Measurements from ENCODE around the gene FAM169A. TPM values are rescaled to one million over a fixed set of nuclear protein-coding genes. Genes with fewer than 3 reads are reported as not detected.
"Not testable (repeated sequence)": the region's sequence is repeated elsewhere in the genome, so short reads cannot be mapped to it uniquely, and the experiment has no call there.

Gene FAM169A
- total RNA-seq, 1 experiment from 2014 or later: 0.36 TPM

DNA sequence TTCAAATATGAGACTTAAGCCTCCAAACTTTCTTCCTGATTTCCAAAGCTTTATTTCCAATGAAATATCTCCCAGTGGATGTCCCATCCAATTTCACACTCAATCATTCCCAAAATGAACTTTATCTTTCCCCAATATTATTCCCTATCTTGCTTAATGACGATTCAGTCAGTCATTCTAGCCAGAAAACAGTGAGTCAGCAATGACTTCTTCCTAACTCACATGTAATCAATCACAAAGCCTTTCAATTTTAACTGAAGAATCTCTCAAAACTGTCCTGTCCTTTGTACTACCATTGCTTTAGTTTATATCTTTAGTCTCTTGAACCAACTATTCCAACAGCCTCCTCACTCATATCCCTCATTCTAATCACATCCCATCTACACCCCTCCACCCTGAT, 64.2 kb downstream of the FAM169A start:
- DNase-seq (ENCODE audit: low read depth): no peak

DNA sequence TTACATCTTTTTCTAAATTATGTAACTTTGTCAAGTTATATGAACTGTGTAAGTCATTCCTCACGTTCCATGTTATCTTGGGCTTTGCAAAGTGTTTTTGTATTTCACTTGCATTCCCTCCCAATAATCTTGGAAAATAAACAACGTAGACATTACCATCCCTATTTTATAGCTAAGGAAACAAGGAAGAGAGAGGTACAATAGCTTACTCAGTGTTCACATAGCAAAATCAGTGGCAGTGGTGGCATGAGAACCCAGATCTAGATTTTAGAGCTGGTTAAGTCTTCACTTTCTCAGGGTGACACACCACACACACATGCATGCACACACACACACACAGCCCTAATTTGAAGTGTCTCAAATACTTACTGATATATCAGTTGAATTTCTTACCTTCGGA, 65.0 kb downstream of the FAM169A start:
- DNase-seq (ENCODE audit: low read depth): no peak

DNA sequence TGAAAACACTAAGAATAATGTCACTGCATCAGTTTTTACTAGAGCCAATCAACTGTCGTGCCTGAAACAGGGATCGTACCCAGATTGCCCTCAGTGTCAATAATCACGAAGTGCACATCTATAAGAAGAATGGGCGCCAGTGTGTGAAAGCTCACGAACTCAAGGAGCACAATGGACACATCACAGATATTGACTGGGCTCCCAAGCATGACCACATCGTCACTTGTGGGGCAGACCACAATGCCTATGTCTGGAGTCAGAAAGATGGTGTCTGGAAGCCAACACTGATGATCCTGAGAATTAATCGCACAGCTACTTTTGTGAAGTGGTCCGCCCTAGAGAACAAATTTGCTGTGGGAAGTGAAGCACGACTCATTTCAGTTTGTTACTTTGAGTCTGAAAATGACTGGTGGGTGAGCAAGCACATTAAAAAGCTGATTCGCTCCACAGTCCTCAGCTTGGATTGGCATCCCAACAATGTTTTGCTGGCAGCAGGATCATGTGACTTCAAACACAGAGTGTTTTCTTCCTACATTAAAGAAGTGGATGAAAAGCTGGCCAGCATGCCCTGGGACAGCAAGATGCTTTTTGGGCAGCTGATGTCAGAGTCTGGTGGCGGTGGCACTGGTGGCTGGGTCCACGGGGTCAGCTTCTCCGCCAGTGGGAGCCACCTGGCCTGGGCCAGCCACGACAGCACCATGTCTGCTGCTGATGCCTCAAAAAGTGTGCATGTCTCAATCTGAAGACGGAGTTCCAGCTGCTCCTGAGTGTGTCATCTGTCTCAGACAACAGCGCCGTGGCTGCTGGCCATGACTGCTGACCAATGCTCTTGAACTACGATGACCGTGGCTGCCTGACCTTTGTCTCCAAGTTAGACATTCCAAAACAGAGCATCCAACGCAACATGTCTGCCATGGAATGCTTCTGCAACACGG, 66.9 kb downstream of the FAM169A start:
- DNase-seq (ENCODE audit: low read depth): no peak

DNA sequence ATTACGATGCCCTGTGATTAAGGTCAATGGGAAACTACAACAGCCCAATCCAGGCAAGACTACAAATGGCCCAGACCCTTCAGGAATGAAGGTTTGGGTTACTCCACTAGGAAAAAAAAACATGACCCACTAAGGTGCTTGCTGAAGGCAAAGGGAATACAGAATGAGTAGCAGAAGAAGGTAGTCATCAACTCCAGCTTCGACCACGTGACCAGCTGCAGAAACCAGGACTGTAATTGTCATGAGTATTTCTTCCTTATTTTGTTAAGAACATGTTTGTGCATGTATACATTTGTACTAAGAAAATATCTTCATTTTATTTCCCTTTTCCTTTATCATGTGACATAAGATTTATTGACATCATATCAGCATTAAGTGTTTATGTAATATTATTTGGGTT, 74.5 kb downstream of the FAM169A start:
- not testable (repeated sequence) for DNase-seq (ENCODE audit: low read depth)

DNA sequence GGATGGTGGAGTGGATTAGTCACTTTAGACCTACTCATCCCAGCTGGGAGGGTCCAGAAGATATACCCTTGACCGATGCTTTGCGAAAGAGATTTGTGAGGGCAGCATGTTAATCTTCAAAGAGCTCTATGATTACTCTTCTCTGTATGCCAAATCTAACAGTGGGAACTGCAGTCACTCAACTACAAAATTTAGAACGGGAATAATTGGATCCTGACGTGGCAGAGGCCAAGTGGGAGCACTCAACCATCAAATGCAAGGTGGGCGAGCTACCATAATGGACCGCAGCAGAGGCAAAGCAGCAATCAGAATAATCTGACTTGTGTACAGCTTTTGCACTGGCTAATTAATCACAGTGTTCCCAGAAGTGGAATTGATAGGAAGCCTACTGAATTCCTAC, 78.8 kb downstream of the FAM169A start:
- DNase-seq (ENCODE audit: low read depth): no peak

DNA sequence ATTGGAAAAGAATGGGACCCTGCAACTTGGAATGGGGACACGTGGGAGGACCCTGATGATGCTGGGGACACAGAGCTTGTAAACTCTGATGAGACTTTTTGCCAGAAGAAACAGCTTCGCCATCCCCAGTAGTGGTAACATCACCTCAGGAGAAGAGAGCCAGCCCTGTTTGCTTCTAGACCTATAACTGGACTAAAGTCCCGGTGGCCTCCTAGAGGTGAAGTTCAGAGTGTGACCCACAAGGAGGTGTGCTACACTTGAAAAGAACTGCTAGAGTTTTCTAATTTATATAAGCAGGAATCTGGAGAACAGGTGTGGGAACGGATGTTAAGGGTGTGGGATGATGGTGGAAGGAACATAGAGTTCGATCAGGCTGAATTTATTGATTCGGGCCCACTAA, 79.3 kb downstream of the FAM169A start:
- no peak for DNase-seq (ENCODE audit: low read depth)

DNA sequence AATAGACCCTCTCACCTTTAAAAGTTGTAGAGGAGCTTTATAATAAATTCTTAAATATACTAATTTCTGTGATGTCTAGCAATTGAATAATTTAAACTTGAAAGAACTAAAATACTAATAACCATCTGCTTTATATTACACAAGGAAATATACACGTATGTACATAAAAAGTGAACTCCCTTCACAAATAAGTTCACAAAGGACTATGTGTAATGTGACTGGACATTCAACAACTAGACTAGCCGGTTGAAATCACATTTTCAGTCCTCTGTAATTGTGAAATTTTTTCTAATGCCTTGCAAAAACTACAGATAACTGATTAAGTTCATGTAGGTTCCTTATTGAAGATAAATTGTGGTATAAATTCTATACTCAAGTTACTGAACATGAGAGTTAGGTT, 87.6 kb downstream of the FAM169A start:
- no peak for DNase-seq (ENCODE audit: low read depth)

DNA sequence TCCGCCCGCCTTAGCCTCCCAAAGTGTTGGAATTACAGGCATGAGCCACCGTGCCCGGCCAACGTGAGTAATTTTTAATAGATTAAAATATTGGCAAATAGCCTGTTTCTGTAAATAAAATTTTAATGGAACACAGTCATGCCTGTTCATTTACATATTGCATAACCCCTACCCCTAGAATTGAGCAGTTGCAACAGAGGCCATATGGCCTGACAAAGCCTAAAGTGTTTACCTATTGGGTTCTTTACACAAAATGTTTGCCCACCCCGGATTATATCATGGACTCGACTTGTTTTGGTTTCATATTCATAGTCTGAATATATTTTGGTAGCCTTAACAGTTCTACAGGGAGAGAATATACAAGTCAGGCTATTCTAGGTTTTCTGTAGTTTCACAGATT, 93.8 kb downstream of the FAM169A start:
- DNase-seq (ENCODE audit: low read depth): no peak

DNA sequence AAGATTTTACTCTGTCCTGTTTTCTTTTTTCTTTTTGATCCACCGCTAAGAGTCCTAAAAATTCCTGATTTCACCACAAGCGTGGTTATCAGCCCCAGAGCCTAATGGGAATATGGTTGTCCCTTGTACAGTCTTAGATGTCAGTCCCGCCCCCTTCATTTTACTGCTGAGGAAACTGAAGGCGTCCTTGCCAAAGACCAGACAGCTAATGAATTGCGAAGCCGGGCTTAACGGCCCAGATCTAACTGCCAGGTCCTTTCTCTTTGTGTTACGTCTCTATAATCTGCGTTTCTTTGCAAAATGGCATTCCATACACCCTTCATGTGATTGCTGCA, 98.6 kb downstream of the FAM169A start:
- peak; percentile 44 for DNase-seq (ENCODE audit: low read depth)

DNA sequence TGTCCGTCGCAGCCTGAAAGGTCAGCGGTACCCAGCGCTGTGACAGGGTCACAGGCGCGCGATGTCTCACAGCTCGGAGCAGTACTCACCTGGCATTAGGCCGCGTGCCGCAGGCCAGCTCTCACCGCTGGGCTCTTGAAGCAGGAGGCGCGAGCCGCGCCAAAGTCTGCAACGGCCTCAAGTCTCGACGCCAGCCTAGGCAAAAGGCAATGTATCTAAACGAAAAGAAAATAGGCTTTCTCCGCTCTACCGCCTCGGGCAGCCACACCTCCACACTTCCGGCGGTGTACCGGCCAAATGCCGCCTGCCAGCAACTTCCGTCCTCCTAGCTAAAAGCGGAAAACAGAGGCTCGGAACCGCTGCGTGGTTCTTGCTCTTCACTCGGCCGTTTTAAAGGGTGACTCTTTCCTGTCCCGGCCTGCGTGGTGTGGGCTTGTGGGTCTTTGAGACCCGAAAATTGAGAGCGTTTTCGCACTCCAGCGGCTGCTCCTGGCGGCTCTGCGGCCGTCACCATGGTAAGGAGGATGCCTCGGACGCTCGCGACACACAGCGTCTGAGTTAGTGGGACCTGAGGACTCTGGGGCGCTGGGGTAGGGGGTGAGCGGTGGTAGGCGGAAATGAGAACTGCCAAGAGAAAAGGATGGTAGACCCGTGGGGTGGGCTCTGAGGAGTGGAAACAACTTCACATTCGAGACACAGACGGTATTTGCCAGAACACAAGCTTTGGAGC, 99.2 kb downstream of the FAM169A start, which contains the start of the genes GFM2 and NSA2:
Gene GFM2, minus strand, starts transcription at position 269 of the 730 bp plus-strand sequence. CDS start 3,375 bp downstream, outside the sequence.
Gene NSA2, plus strand, starts transcription at position 401 of the 730 bp plus-strand sequence. Its CDS starts 112 bp downstream, at position 513.
- peak; percentile 90 for DNase-seq (ENCODE audit: low read depth)

DNA sequence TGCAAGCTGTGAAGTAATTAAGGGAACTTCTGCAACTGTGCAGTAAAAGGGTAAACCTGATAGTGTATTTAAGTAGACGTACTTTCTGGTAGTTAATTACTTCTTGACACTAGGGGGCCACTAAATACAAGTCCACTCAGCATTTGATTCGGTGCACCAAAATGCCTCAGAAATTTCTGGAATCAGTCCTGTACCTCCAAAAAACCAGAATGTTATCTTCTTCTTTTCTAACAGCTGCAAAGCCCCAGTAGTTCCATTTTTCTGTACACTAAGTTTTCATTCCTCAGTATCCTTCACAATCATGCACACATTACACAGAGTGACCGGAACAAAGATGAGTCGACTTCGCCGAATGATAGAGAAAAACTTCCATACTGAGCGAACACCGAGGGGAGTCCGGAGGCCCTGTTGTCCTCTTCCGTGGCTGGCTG, 99.8 kb downstream of the FAM169A start:
- no peak for DNase-seq (ENCODE audit: low read depth)

DNA sequence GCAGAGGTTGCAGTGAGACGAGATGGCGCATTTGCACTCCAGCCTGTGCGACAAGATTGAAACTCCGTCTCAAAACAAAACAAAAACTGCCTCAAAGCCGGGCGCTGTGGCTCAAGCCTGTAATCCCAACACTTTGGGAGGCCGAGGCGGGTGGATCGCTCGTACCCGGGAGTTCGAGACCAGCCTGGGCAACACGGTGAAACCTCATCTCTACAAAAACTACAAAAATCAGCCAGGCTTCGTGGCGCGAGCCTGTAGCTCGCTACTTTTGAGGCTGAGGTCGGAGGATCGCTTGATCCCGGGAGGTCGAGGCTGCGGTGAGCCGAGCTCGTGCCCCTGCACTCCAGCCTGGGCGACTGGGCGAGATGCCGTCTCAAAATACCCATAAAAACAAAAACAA, 100.3 kb downstream of the FAM169A start:
- no peak for DNase-seq (ENCODE audit: low read depth)

DNA sequence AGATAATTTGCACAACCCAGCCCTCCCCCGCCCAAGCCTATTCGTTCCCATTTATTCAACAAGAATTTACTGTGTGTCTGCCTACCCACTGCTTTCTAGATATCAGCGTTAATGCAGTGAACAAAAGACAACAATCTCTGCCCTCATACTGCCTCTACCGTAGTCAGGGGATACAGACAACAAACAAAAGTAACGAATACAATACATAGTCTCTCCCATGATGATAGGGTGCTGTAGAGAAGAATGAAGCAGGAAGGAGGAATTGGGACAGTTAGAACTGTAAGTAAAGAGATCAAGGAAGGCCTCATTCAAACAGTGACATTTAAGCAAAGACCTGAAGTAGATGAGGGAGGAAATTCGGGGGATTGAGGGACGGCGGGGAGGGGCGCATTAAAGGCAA, 101.0 kb downstream of the FAM169A start:
- DNase-seq (ENCODE audit: low read depth): peak; percentile 24

DNA sequence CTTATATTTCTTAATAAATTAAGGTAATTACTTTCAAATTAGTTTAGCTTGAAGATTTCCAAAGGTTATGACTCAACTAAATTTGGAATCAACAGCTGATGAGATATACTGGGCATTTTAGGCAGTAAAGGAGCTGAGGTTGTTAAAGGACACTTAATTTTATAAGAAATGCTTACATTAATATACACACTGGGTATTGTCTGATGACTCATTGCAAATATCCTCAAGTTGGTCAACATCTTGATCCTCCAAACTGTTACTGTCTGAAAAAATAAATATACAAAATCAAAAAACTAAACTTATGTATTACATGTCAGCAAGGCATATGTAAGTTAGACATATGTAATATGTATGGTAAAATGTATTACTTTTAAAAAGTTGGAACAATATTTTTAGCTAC, 102.7 kb downstream of the FAM169A start:
- no peak for DNase-seq (ENCODE audit: low read depth)

DNA sequence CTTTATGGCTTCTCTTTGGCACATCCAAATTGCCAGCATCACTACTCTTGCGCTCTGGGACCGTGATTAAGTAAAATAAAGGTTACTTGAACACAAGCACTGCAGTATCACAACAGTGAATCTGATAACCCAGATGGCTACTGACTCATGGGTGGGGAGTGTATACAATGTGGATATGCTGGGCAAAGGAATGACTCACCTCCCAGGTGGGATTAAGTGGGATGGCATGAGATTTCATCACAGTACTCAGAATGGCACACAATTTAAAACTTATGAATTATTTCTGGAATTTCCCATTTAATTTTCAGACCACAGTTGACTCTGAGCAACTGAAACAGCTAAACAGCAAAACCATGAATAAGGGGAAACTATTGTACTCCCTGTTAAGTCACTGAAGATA, 103.6 kb downstream of the FAM169A start:
- peak; percentile 77 for DNase-seq (ENCODE audit: low read depth)

DNA sequence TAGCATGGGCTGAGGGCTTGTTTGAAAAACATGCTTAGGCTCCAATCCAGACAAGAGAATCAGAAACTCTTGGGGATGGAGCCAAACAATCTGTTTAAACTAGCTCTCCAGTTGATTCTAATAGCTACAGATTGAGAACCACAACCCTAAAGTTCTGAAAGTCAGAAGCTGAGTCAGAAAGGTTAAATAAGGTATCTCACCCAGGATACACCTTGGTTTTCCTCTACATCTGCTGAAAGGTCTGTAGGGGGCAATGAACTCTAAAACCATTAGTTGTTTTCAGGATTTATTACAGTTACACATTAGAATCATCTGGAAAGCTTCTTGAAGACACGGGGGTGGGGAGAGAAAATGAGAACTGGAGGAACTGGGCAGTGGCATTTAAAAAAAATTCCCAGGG, 104.9 kb downstream of the FAM169A start:
- no peak for DNase-seq (ENCODE audit: low read depth)

DNA sequence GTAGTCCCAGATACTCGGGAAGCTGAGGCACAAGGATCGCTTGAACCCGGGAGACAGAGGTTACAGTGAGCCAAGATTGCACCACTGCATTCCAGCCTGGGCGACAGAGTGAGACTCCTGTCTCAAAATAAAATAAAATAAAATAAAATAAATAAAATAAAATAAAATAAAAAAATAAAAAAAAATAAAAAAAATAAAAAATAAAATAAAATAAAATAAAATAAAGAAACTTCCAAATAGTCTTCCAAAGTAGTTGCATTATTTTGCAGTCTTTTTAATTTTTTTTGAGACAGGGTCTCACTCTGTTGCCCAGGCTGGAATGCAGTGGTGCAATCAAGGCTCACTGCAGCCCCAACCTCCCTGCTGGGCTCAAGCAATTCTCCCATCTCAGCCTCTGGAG, 117.4 kb downstream of the FAM169A start:
- DNase-seq (ENCODE audit: low read depth): not testable (repeated sequence)

DNA sequence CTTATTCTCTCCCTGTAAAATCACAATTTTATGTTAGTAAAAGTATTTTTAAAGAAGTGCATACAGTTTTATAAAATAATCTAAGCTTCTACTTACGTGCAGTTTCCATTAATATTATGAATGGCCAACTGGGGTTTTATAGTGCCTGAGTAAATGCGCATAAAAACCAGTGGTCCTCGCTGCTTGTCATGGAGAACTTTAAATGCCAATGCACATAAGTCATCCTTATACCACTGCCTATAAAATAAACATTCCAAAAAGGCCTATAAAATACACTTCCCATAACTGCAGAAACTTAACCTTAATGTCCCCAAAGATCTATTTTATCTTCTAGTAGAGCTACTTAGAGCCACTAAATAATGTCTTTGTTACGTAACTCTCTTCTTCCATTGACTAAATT, 127.8 kb downstream of the FAM169A start:
- no peak for DNase-seq (ENCODE audit: low read depth)

DNA sequence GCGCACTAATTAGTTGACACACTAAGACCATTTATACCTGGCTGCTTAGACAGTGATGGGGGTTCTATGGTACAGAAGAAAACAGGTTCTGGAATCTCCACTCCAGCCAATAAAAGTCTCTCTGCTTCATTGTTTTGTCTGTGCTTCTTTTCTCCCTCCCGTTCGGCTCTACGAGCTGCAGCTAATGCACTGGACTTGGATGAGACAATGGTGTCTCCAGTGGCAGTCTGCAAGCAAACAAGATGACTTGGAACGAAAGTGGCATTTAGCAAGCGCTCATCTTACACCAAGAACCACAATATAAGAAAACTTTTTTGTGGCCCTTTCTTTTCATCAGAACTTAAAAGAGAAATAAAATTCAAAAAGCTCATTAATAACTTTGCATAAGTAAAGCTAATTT, 129.4 kb downstream of the FAM169A start:
- DNase-seq (ENCODE audit: low read depth): no peak

Measured in RPMI7951 (cell line).